COR-L47 (cell line): ENCODE measurements around the gene AAGAB.
"Not testable (repeated sequence)": the region's sequence is repeated elsewhere in the genome, so short reads cannot be mapped to it uniquely, and the experiment has no call there.

Experiments
- DNase-seq: peaks from one replicate; lab custom pipeline; 2025; lab: John Stamatoyannopoulos, UW

AAGAB gene

DNA sequence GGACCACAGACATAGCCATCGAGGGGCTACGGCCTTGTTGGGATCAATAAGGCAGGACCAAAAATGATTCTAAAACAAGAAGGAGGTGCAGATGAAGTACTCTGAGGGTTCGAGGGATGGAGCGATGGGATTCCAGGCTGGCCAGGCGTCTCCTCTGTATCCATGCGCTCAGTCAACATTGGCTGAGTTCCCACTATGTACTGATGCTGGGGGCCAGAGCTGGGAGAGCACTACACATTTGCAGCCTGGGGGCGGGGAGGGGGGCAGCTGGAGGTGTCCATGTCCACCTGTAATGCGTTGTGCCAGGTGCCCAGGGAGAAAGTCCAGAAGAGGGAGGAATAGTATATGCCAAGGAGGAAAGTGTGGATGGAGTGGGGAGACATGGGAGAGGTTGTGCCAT is 81.5 kb downstream of the AAGAB start:
- DNase-seq, result no peak

DNA sequence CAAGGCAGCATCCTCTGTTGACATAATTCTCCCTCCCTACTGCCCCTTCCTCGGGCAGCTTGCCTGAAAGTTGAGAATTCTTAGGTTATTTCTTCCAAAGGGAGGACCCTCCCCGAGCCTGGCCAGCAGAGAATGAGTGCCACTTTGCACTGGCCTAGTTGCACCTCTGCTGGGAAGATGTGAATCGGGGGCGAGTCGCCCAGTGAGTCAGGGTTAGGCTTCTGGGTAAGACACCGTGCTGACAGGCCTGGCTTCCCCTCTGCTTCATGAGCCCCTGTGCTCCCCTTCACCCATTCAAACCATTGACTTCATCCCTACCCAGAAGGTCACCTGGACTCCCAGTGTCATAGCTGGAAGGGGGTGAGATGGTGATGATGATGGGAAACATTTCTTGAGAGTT is 82.3 kb downstream of the AAGAB start:
- no peak for DNase-seq

DNA sequence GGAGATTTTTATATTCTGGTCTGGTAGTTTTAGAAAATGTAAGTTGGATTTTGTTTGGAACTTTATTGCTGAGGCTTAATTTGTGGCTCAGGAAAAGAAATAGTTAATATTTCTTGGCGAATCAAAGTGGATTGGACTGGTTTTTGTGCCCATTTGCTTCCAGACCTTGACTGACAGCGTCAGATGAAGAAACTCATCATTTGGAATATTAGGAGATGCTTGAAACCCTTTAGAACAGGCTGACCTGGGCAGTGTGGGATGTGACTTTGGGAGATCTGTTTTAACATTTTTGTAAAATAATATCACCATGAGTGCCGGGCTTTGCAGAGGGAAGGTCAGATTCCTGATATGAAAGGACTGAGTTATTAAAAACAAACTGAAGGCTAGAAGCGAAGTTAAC is 83.0 kb downstream of the AAGAB start:
- no peak for DNase-seq

DNA sequence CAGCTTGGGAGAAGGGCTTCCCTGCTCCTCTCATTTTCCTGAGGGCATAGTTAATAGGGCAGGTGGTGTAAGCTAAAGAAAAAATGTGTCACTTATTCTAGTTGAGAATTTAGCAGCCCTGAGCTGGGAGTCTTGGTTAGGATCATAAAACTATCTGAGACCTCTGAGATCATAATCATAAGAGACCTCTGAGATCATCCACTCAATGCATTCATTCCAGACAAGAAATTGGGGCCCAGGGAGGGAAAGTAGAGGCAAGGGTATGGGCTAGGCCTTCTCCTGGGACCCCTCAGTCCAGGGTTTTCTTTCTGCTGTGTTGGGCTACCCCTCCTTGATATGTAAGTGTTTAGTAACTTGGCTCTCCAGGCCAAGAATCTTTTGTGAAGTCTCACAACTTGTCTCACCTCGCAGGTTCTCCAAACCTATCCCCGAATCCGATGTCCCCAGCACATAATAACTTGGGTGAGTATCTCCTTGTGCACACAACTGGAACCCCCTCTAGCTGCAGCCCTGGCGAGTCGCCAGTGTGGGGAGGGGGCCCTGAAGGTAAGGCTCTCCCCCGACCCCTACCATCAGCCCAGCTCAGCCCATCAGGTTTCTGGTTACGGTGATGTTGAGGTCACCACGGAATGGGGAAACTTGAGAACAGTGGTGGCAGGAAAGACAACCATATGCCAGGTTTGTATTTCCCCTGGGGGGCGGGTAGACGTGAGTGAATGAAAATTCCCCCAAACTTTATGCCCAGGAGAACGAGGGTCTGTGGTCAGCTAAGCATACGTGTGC is 84.1 kb downstream of the AAGAB start:
- DNase-seq, result no peak

DNA sequence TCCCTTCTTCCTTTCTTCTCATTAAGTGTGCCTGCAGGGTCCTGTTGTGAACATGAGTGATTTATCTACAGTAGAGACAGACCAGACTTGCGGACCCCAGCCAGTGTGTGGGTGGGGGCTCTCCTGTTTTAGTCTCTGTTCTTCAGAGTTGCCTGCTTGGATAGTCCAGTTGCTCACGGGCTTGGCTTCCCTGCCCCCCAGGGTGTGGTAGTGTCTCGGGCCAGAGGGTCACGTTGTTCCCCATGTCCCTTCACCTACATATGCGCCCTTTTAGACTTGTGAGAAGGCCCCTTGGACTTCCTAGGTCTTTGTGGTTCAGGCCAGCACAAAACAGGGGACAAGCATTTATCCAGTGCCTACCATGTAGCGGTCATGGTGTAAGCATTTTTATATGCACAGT is 85.8 kb downstream of the AAGAB start:
- no peak for DNase-seq

DNA sequence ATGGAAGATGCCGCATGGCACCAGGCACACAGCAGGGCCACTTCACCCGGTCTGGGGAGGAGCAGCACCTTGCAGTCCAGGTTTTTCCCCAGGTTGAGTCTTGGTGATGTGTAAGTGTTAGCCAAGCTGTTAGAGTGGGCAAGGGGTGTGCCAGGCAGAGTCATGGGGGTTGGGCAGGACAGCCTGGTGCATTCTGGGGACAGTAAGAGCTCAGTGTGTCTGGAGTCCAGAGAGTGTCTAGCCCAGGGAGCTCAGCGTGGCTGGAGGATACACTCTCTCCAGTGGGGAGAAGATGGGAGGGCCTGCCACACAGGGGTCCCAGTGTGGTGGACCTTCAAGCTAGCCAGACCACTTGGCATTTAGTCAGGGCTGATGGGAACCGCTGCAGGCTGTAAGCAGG is 87.4 kb downstream of the AAGAB start:
- DNase-seq, result no peak

DNA sequence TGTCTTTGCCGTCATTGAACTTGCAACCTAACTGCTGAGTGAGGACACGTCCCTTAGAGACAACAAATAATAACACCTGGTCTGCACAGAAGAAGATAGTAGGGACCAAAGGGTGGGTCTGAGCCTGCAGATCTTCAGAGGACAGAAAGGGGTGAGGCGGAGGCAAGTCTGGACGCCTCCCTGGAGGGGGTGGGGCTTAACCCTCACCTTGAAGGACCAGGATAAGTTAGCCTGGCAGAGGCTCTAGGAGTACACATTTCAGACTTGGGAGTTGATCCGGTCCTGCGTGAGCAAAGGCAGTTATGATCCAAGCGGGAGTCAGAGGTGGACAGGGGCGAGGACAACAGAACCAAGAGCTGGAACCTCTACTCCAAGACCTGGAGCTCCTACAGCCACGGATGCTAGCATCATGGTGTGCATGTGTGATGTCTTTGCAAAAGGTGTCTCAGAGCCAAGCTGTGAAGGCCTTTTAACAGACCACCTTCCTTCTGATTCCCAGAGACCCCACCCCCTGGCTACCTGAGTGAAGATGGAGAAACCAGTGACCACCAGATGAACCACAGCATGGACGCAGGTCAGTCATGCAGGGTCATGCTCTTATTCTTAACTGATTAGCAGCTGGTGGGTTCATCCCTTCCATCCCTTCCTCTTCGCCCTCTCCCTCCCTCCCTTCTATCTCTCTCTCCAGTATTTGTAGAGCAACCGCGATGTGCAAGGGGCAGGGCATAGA is 88.0 kb downstream of the AAGAB start:
- no peak for DNase-seq

DNA sequence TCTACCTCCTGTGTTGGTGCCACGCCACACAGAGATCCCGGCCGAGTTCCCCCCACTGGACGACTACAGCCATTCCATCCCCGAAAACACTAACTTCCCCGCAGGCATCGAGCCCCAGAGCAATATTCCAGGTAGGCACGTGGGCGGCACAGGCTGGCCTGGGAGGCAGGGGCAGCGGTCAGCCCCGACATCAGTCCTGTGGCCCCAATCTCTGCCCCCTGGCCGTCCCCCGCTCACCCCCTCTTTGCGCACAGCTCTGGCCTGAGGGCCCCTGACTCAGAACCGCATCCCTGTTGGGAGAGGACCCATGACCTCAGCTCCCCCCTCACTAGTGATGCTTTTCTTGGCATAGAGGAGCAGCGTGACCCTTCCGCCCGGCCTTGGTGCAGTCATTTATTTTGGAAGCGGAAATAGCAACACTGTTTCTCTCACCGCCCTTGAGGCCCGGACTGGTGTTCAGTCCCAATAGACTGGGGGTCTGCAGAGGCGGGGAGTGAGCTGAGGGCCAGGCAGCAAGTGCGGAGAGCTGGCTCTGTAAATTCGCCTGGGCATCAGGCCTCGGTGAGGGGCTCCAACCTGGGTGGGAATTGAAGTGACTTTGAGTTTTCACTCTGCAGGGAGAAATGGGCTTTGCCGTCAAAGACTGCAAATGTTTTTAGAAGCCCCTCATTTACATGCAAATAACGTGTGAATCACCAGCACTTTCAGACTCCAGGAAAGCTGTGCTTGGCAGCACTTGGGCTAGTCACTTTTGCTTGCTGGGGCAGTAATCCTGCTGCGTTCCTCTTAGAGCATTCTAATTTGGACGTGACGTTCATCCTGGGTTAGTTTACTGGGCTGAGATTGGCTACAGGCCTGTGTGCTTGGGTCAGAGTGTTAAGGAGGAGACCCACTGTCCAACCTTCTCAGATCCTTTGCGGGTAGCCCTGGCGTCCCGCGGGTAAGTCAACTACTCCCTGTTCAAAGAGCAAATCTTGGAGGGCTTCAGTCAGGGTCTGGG is 88.9 kb downstream of the AAGAB start:
- DNase-seq, result no peak

DNA sequence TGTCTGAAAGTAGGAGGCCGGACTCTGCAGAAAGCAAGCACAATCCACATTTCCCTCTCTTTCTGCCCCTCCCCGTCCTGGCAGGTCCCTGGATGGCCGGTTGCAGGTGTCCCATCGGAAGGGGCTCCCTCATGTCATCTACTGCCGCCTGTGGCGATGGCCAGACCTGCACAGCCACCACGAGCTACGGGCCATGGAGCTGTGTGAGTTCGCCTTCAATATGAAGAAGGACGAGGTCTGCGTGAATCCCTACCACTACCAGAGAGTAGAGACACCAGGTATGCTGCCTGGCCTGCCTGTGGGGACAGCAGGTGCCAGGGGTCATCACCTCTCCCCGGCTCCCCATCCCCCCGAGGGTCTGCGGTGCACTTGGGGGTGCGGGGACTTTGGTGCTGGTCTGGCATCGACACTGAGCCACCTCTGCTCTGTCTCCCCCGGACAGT is 89.6 kb downstream of the AAGAB start:
- DNase-seq, result no peak

DNA sequence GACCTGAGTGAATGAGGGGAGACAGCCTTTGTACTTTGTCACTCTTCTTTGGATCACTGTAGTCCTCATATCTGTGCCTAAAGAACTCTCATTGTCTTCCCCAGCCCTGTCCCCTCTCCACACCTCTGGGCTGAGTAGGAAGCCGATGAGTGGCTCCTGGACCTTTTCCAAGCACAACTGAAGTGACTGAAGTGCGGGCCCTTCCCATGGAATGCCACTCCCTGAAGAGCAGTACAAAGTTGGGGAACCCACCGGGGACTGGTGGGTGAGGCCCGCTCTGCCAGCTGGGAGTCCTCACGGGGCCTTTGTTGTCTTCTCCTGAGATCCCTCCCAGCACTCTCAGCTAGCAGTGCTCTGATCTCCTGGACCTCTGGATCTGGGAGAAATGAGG is 90.1 kb downstream of the AAGAB start:
- DNase-seq, result no peak

DNA sequence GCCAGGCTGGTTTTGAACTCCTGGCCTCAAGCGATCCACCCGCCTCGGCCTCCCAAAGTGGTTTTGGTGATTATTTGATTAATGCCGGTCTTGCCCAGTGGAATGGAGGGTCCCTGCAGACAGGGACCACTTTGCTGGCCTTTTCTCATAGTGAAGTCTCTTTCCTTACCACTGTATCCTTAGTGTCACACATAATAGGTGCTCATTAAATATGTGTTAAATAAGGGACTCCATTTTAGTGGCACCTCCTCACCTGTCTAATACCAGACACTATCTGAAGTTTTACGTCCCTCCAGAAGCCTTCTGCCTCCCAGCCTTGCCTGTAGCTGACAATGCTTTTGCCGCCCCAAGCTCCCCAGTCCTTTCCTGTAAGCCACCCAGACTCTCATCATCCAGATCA is 91.3 kb downstream of the AAGAB start:
- DNase-seq, result no peak

DNA sequence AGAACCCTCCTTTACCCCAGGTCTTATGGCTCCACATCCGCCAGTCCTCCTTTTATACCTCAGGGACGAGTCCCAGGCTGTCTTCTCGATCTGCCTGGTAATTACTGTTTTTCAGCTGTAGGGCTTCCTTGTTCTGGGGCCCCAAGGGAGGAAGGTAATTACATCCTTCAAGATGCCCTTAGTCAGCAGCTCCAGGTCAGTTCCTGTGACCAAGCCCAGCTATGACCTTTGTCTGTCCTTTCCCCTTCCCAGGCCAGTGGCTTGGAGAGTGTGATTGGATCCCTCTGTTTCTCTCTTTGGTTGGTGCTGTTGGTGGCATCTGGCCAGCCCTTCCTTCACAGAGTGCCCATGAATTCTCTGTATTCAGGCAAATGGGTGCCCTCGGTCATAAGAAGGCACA is 92.6 kb downstream of the AAGAB start:
- DNase-seq, result no peak

DNA sequence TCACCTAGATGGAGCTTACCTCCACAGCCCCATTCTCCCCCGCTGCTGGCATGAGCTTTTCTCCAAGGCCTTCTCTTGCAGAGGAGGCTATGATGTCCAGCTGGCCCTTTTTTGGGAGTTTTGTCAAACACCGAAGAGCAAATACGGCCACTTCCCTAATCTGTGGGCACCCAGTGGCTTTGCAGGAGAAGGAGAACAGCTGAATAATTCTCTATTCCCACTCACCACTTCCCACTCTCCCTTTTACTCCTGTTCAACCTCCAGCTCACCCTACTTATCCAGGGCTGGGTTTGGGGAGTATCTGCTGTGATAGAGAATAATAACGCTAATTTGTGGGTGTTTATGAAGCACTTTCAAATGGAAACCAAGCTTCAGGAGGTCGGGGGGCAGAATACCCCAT is 93.0 kb downstream of the AAGAB start:
- DNase-seq, result no peak

DNA sequence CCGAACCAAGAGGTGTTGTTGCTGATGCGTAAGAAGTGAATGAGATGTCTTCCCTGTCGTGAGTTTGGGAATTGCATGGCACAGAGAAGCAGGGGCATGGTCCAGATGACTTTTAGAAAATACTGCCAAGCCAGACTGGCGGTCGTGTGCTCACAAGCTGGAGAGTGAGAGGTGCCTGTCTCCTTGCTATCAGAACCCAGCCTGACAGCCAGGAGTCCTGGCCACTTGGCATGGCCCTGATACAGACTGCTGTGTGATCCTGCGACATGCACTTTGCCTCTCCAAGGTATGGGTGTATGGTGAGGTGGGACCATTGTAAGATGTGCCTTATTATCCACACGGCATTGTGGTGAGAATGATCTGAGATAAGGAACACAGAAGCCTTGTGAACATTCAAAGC is 96.1 kb downstream of the AAGAB start:
- no peak for DNase-seq

DNA sequence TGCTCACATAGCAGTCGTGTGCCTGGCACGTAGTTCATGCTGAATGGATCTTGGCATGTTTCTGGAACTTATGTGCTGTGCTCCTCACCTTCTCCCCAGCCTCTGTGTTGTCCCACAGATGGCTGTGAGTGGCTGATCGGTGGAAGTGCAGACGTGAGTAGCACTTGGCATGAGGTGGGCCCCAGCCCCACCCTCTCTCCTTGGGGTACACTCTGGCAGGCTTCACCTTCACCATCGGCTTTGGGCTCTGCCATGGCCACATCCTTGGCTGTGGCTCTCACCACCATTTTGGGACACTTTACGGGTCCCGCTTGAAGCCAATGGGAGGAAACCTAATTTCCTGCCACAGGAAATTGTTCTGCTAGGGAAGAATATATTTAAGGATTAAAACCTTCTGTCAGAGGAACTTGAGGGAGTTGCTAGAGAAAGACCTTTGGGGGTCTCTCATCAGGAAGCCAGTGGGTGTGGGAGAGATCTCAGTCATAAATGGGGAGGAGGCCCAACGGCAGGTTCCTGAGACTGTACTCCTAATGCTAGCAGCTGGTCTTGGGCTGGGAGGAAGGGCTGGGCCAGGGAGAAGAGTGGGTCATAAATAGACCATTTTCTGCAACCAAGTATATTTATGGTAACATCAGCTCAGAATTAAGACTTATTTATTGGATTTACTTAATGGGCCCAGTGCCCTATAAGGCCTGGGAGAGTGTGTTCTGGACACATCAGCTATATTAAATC is 96.8 kb downstream of the AAGAB start:
- no peak for DNase-seq

DNA sequence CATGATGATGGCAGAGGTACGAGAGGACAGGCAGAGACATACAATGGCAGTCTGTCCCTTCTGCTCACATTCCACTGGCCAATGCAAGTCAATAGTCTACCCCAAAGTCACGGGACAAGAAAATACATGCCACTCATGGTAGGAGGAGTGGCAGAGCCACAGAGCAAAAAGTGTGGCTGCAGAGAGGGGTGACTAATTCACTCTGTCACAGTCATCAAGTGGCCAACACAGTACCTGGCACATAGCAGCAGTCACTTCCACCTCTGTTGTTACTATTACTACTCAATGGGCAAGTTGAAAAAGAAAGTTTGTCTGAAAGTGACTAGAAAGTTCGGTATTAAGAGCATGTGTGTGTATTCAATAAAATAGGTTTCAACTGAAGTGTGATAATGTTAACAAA is 97.6 kb downstream of the AAGAB start:
- DNase-seq, result no peak

DNA sequence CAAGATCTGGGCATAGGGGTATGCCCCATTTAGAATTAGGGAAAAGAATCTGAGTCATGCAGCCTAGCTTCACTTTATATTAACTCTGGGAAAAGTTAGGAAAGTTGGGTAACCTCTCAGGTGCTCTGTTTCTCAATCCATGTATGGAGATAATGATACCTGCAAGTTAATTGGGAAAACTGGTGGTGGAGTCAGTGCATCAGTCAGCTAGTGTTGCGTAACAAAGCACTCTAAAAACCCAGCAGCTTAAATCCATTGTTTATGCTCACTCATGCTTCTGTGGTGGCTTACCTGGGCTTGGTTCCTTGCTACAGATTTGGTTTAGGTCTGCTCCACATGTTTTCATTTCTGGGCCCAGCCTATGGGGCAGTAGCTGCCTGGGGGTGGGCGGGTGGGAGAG is 98.0 kb downstream of the AAGAB start:
- DNase-seq, result no peak

DNA sequence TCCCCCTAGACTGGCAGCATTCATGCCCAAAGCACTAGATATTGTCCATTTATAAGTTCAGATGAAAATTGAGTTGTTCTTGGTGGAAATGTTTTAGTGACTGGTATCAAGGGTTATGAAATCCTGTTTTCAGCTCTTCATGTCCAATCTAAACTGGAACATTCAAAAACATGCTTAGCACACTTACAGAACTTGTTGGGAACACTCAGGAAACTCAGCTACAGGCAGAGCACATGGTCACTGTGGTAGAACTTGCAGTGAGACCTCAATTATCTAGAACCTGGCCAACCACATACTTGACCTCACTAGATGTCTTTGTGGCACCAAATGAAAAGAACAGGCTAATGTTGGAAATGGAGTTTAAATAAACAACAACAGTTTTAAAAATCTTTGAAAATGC is 100.2 kb downstream of the AAGAB start:
- no peak for DNase-seq

DNA sequence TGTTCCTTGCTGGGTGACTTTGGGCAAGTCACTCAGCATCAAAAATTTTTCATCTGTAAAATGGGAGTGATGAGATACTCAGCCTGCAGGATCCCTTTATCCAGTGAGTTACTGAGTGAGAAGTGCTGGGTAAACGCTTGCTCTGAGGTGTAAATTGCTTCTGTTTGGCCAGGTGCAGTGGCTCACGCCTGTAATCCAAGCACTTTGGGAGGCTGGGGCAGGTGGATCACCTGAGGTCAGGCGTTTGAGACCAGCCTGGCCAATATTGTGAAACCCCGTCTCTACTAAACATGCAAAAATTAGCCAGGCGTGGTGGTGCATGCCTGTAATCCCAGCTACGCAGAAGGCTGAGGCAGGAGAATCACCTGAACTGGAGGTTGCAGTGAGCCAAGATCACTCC is 101.4 kb downstream of the AAGAB start:
- DNase-seq, result not testable (repeated sequence)

DNA sequence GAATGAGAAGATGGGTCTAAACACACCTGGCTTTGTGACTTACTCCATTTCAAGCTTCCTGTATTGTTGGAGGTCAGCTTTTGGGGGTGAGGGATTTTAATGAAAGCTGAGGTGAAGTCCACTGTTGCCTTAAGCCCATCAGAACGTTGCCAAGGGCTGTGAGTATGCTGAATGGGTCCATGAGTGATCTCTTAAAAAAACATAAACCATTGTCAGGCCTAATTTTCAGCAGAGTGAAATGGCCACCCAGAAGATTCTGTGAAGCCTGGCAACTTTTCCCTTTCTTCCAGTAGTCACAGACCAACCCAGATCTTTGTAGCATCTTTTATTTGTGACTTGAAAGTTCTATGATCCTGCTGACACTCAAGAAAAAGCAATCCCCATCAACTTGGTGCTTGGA is 102.0 kb downstream of the AAGAB start:
- no peak for DNase-seq
